Stimulated activated CD4-positive, alpha-beta T cell treated with anti-CD3 and anti-CD28 coated beads, Interleukin-15, amount 100 ng/mL, for 24 hours (primary cell): ENCODE data around the gene FIGLA.

Experiments
- DNase-seq: peaks from one replicate; pipeline ENCODE4 v3.0.0-alpha.2; 2020

The FIGLA gene

DNA sequence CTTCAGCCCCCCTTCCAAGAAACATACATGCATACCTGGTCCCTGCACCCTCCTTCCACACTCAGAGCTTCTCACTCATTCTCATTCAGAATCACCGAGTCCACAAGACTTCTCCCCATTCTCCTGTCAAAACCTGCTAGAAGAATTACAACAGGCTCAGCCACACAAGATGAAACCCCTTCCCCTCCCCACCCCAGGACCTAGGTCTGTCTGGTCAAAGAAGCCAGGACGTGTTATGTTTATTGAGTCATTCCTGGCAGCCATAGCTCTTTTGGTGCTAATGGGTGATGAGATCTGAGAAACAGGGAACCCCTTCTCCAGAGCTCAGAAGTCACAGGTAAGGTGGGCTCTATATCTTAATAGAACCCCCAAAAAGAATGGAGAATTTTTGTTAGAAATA is 21.0 kb downstream of the FIGLA start:
- no peak for DNase-seq

- DNase-seq, result no peak
Measured at GRCh38 chr2:70768590-70769085, 21.8 kb downstream of the FIGLA start.

- DNase-seq, result peak; percentile 72
Measured at GRCh38 chr2:70767699-70768589, 22.5 kb downstream of the FIGLA start, which contains the start of gene ADD2. Gene ADD2 (minus strand): TSS chr2:70768200. CDS start chr2:70706408, 61,792 bp downstream.

GRCh38 chr2:70767079-70767698 is 23.3 kb downstream of the FIGLA start:
- DNase-seq, result peak; percentile 33

DNA sequence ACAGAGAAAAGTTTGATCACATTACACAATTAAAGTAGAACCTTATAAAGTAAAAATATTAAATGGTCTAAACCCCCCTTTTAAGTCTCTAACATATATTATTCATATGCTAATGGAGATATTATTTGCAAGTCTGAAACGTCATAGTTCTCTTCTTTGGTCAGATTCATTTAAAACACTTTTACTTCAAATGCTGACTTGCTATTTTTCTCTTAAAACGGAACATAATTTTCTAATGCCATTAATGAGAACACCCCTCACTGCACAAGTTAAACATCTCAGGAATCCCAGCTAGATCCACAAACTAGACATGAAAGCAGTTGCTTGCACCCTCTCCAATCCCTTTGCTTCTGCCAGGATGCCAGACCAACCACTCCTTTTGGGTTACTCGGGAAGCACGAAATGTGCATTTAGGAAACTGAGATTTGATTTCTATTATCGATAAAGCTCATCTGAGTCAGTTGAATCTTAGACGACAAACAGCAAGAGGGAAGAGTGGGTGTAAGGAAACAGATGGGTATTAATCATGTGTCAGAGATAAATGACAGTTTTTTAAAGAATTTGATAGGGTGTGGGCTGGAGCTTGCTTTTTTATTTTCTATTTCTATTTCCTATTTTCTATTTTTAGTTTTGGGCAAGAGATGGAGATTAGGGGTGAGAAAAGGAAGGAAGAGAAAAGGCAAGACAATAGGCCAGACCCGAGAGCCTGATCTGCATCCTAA is 23.9 kb downstream of the FIGLA start:
- no peak for DNase-seq

DNA sequence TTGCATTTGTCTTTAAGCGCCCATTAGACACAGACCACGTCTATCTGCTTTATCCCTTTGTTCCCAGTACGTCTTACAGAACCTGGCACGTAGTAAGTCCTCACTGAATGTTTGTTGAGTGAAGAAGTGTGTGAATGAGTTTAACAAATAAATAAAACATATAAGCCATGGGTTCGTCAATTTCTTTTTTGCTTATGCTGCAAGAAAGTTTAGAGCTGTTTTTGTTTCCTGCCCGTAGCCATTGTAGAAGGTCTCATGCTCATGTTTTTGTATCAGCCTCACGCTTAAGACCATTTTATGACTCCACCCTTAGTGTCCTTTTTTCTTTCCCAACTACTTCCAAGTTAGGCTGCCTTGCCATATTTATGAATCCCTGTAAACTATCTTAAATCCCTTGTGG is 24.9 kb downstream of the FIGLA start:
- DNase-seq, result no peak

GRCh38 chr2:70759446-70759845 is 31.0 kb downstream of the FIGLA start:
- no peak for DNase-seq

GRCh38 chr2:70757966-70758365 is 32.5 kb downstream of the FIGLA start:
- DNase-seq, result no peak

- DNase-seq, result no peak
Measured at GRCh38 chr2:70757360-70757759, 33.1 kb downstream of the FIGLA start.

DNA sequence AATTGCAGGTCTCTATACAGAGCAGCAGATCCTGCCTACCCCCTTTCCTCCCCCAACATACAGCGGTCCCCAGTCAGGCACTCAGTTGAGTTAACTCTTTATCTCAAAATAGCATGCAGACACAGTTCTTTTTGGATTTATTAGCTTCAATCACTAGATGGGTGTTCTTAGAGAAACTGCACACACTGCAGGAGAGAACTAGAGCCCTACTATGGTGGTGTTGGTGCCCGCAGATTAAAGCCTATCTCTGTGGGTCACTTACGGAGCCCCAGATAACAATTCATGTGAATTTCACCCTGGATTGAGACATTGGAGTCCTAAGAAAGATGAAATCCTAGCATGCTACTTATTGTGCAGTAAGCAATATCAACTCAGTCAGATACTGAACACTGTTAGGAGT is 34.3 kb downstream of the FIGLA start:
- no peak for DNase-seq

- DNase-seq, result no peak
Measured at GRCh38 chr2:70753902-70754301, 36.5 kb downstream of the FIGLA start.

DNA sequence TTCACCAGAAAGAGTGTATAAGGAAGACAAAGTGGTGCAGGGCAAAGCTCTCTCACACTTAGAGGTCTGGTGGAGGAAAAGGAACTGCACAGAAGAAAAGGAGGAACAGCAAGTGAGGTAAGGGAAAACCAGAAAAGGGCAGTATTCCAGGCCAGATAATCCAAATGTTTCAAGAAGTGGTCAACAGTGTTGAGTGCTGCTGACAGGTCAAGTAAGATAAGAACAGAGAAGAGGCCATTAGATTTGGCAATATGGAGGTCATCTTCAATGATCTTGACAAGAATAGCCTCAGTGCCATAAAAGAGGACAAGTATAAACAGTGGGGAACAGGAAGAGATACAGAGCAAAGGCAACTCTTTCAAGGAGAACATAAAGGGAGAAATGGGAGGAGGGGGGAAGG is 37.4 kb downstream of the FIGLA start:
- DNase-seq, result no peak

DNA sequence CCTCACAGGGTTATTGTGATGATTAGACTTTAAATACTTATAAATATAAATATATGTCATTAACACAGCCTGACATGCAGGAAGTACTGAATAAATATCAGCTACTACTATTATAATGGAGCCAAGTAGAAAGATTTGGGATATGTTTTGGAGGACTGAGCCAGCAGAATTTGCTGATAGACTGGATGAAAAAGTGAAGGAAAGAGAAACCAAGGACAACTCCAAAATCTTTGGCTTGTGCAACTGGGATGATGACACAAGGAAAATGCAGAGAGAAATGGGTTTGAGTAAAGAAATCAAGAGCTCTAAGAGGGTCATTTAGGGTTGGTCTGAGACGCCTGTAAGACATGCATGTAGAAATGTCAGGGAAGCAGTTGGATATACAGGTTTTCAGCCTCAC is 38.0 kb downstream of the FIGLA start:
- DNase-seq, result no peak

- DNase-seq, result no peak
Measured at GRCh38 chr2:70751881-70752280, 38.6 kb downstream of the FIGLA start.

DNA sequence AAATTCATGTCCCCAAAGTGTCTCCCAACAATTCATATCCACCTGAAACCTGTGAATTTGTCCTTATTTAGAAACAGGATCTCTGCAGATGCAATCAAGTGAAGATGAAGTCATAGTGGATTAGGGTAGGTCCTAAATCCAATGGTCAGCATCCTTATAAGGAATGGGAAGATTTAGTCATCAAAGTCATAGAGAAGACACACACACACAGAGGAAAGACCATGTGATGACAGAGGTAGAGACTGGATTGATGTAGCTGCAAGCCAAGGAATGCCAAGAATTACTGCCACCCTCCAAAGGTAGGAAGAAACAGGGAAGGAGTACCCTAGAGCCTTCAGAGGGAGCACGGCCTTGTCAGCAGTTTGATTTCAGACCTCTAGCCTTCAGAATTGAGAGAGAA is 40.1 kb downstream of the FIGLA start:
- no peak for DNase-seq

GRCh38 chr2:70748002-70748784 is 42.2 kb downstream of the FIGLA start:
- no peak for DNase-seq

GRCh38 chr2:70747284-70747683 is 43.2 kb downstream of the FIGLA start:
- DNase-seq, result no peak

DNA sequence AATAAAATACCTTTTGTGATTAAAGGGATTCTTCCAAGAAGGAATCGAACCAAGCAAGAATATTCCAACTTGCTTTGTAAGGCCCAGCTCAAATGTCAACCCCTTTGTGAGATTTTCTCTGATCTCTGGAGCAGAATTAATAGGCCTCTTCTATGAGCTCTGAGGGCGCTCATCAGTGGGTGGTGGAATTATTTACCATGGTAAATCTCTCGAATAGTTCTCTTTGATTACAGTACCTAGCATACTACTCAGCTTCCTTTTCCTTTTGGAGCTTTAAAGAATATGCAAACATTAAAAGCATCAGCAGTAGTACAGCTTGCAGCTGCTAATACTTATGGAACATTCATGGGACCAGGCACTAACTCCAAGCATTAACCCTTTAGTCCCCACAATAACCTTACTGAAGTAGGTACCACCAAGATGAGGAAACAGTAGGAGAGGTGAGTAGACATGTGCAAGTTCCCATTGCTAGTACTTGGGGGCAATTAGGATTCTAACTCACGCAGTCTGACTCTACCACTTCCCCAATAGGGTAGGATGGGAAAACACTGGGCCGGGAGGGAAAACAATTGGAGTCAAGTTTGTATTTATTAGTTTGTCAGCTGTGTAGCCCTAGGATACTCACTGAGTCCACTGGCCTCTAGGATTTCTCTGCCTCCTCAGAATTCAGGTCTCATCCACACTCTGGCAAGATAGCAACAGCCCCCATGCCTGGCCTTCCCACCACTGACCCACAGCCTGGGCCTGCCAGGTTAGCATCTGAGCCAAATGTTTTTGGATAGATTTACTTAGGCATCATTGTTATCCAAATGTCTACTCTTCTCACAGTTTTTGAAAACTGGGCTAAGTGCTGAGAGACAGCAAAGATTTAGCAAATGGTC is 44.1 kb downstream of the FIGLA start:
- no peak for DNase-seq

DNA sequence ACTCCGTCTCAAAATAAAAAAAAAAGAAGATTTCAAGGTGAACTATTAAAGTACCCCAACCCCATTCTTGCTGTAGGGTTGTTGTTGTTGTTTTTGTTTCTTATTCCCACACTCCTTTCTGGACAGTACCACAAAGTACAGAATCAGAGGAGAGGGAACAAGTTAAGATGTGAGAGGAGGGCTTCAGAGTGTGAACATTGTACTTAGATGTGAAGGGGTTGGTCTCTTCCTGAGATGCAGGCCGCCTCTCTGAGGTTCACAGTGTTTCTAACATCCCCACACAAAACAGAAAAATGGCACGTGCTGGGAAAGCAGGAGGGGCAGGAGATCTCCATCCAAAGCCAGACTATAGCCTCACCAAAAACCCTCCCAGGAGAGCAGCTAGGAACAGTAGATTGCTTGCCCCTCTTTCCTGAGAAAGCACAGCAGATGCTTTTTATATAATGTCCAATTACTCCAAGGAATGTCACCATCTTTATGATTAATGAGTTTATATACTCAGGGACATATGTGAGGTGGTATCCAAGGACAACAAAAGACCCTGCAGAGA is 45.1 kb downstream of the FIGLA start:
- DNase-seq, result no peak

GRCh38 chr2:70744397-70744796 is 46.0 kb downstream of the FIGLA start:
- no peak for DNase-seq

- no peak for DNase-seq
Measured at GRCh38 chr2:70743677-70744076, 46.8 kb downstream of the FIGLA start.
